Epithelial cell of proximal tubule (primary cell): Measurements from ENCODE around the gene LRRC32. TPM values are rescaled to one million over a fixed set of nuclear protein-coding genes. Genes with fewer than 3 reads are reported as not detected.

ENCODE experiments used
- DNase-seq: peaks from one replicate; pipeline ENCODE4 v3.0.0-alpha.2; 2011; ENCODE audit warnings: low read depth
- H3K4me3 ChIP-seq: 2 replicates; pipeline ENCODE4 v1.5.1; 2011; ENCODE audit warnings: low read depth, mild to moderate bottlenecking, low read length
- CTCF ChIP-seq: conservative IDR thresholded peaks from 2 replicates; pipeline ENCODE4 v1.5.1; 2012; ENCODE audit warnings: low read depth, mild to moderate bottlenecking, low read length
- total RNA-seq: library from RNA; depleted of rRNA; stranded (reverse); fragments of >200 nt; gene quantifications from 2 replicates; pipeline ENCODE4 v1.2.3, GENCODE V29; 2015

LRRC32 gene
- total RNA-seq, 1 donor from 2014 or later, result 0.29 TPM

- DNase-seq, result no peak
- no peak overlapping the region for H3K4me3 ChIP-seq
- TF ChIP-seq CTCF, result no peak
Observed at GRCh38 chr11:76662656-76663485, 7.7 kb downstream of the LRRC32 start.

- TF ChIP-seq CTCF, result no peak
- DNase-seq, result no peak
Observed at GRCh38 chr11:76661834-76662434, 8.6 kb downstream of the LRRC32 start.

GRCh38 chr11:76661306-76661751 lies 9.2 kb downstream of the LRRC32 start:
- TF ChIP-seq CTCF, result no peak
- H3K4me3 ChIP-seq, result no peak overlapping the region
- no peak for DNase-seq

More at GRCh38 chr11:76661834-76662434, 8.6 kb downstream of the LRRC32 start:
- no peak overlapping the region for H3K4me3 ChIP-seq

GRCh38 chr11:76660533-76661305 lies 9.8 kb downstream of the LRRC32 start:
- DNase-seq, result no peak
- no peak for TF ChIP-seq CTCF
- no peak overlapping the region for H3K4me3 ChIP-seq

GRCh38 chr11:76659672-76660532 lies 10.6 kb downstream of the LRRC32 start:
- no peak for DNase-seq
- H3K4me3 ChIP-seq, result no peak overlapping the region
- no peak for TF ChIP-seq CTCF
